Astrocyte (in vitro differentiated cells and primary cell): ENCODE results near the gene PFDN1. TPM values are rescaled to one million over a fixed set of nuclear protein-coding genes. Genes with fewer than 3 reads are reported as not detected.
"Not testable (repeated sequence)": the region's sequence is repeated elsewhere in the genome, so short reads cannot be mapped to it uniquely, and the experiment has no call there.

Experiments
- DNase-seq: peaks from one replicate; pipeline ENCODE4 v3.0.0-alpha.2; 2010; ENCODE audit warnings: low read depth
- FAIRE-seq: peaks from 2 replicates; lab custom pipeline; 2011; peaks lifted over from hg19 to GRCh38; lab: Jason Lieb, UNC
- H2AFZ ChIP-seq: 2 replicates; pipeline ENCODE4 v1.6.0; 2012; ENCODE audit warnings: low read depth, low read length, inconsistent platforms
- H3K27ac ChIP-seq: 2 replicates; pipeline ENCODE4 v1.5.1; 2011; ENCODE audit warnings: low read depth, low read length, inconsistent platforms
- H3K27me3 ChIP-seq: 2 replicates; pipeline ENCODE4 v1.6.0; 2011; ENCODE audit warnings: low read length, inconsistent platforms; ENCODE audit not compliant: insufficient read depth
- H3K36me3 ChIP-seq: 2 replicates; pipeline ENCODE4 v1.5.1; 2011; ENCODE audit warnings: low read length, inconsistent platforms; ENCODE audit not compliant: insufficient read depth
- H3K4me1 ChIP-seq: 2 replicates; pipeline ENCODE4 v1.5.1; 2011; ENCODE audit warnings: low read length, inconsistent platforms; ENCODE audit not compliant: insufficient read depth
- H3K4me2 ChIP-seq: 2 replicates; pipeline ENCODE4 v1.6.0; 2012; ENCODE audit warnings: low read length, inconsistent platforms
- H3K4me3 ChIP-seq: 2 replicates; pipeline ENCODE4 v1.5.1; 2011; ENCODE audit warnings: low read depth, mild to moderate bottlenecking, low read length, inconsistent platforms; ENCODE audit not compliant: insufficient read depth
- H3K79me2 ChIP-seq: 2 replicates; pipeline ENCODE4 v1.6.0; 2012; ENCODE audit warnings: mild to moderate bottlenecking, low read length, inconsistent platforms; ENCODE audit not compliant: insufficient read depth
- H3K9ac ChIP-seq: 2 replicates; pipeline ENCODE4 v1.6.0; 2012; ENCODE audit warnings: mild to moderate bottlenecking, low read length, inconsistent platforms
- H3K9me3 ChIP-seq: 2 replicates; pipeline ENCODE4 v1.5.1; 2012; ENCODE audit warnings: low read depth, mild to moderate bottlenecking, low read length, inconsistent platforms; ENCODE audit not compliant: insufficient read depth
- H4K20me1 ChIP-seq: 2 replicates; pipeline ENCODE4 v1.6.0; 2012; ENCODE audit warnings: low read length, inconsistent platforms; ENCODE audit not compliant: insufficient read depth
- H3K27ac Mint-ChIP-seq: one replicate; pipeline ENCODE4 v1.8.0; 2021; ENCODE audit warnings: mild to moderate bottlenecking, mixed read lengths; ENCODE audit not compliant: unreplicated experiment
- H3K27me3 Mint-ChIP-seq: one replicate; pipeline ENCODE4 v1.8.0; 2021; ENCODE audit warnings: low read depth, mixed read lengths; ENCODE audit not compliant: unreplicated experiment
- H3K36me3 Mint-ChIP-seq: one replicate; pipeline ENCODE4 v1.8.0; 2021; ENCODE audit warnings: low read depth, mixed read lengths; ENCODE audit not compliant: unreplicated experiment
- H3K4me1 Mint-ChIP-seq: one replicate; pipeline ENCODE4 v1.8.0; 2021; ENCODE audit warnings: low read depth, mixed read lengths; ENCODE audit not compliant: unreplicated experiment
- H3K4me3 Mint-ChIP-seq: one replicate; pipeline ENCODE4 v1.8.0; 2021; ENCODE audit warnings: mild to moderate bottlenecking, moderate library complexity, mixed read lengths; ENCODE audit not compliant: unreplicated experiment
- H3K9me3 Mint-ChIP-seq: one replicate; pipeline ENCODE4 v1.8.0; 2021; ENCODE audit warnings: mild to moderate bottlenecking, mixed read lengths; ENCODE audit not compliant: unreplicated experiment
- EZH2 ChIP-seq: IDR thresholded peaks from 2 replicates; pipeline ENCODE4 v1.6.1; 2012; ENCODE audit warnings: mild to moderate bottlenecking, low read length, inconsistent platforms; ENCODE audit not compliant: insufficient read depth
- total RNA-seq: library from RNA; stranded (reverse); gene quantifications from 2 replicates; pipeline ENCODE4 v1.2.1, GENCODE V29; 2021
- TF ChIP-seq, protein P1 (sequence below): IDR thresholded peaks from 2 replicates; pipeline ENCODE4 v1.5.1; 2011; ENCODE audit warnings: low read depth, mild to moderate bottlenecking, inconsistent platforms, low read length, moderate library complexity; ENCODE audit not compliant: insufficient read depth

The PFDN1 gene
- total RNA-seq, 1 donor from 2014 or later = 202 TPM

DNA sequence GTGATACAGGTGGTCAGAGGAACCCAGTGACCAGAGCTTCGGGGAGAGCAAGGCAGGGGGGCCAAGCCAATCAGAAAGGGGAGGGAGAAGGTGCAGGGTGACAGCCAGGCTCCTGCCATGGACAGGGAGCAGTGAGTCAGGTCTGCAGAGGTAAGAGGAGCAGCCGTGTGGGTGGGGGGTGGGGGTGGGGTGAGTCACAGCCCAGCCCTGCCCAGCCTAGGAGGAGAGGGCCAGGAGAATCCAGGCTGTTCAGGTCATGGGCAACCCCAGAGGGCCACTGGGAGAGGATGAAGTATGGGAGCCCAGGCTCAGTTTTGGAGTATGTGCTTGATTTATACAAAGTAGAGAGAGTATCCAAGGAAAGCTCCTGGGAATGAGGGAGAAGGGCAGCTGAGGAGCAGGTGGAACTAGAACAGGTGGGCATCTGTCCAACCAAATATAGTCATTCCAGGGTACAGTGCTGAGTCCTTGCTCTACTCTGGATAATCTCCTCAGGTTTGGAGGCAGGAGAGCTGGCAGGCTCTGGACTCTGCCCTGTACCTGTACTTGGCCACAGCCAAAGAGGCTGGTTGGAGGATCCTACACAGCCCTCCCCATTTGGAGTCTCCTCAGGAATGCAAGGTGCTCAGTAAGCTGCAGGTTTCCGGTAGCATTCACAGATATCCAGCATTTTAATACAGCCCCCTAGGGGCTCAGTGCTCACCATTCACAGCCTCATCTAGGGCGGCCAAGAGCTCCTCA is 42.0 kb upstream of the PFDN1 start:
- Histone ChIP-seq H3K9ac (peak overlapping the region; percentile 96), H3K4me2 (peak overlapping the region; percentile 98), H3K9me3 (no peaks in the 10 kb centered on the region), H3K36me3 (peaks cover 23% of the 10 kb centered on the region), H3K4me3 (peak overlapping the region; percentile 89), H3K4me1 (peaks cover 39% of the 10 kb centered on the region), H3K27ac (peak overlapping the region; percentile 73), H3K79me2 (peaks cover 60% of the 10 kb centered on the region), H4K20me1 (peaks cover 51% of the 10 kb centered on the region), H2AFZ (no peak overlapping the region), H3K27me3 (no peaks in the 10 kb centered on the region)
- peak; percentile 48 for DNase-seq
- Mint-ChIP-seq H3K4me3 (peak overlapping the region; percentile 97), H3K27me3 (no peaks in the 10 kb centered on the region), H3K9me3 (no peaks in the 10 kb centered on the region), H3K36me3 (peaks cover 26% of the 10 kb centered on the region), H3K27ac (peak overlapping the region; percentile 72), H3K4me1 (peaks cover 33% of the 10 kb centered on the region)
- FAIRE-seq = no peak
- TF ChIP-seq, protein P1, sequence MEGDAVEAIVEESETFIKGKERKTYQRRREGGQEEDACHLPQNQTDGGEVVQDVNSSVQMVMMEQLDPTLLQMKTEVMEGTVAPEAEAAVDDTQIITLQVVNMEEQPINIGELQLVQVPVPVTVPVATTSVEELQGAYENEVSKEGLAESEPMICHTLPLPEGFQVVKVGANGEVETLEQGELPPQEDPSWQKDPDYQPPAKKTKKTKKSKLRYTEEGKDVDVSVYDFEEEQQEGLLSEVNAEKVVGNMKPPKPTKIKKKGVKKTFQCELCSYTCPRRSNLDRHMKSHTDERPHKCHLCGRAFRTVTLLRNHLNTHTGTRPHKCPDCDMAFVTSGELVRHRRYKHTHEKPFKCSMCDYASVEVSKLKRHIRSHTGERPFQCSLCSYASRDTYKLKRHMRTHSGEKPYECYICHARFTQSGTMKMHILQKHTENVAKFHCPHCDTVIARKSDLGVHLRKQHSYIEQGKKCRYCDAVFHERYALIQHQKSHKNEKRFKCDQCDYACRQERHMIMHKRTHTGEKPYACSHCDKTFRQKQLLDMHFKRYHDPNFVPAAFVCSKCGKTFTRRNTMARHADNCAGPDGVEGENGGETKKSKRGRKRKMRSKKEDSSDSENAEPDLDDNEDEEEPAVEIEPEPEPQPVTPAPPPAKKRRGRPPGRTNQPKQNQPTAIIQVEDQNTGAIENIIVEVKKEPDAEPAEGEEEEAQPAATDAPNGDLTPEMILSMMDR = no peak
- TF ChIP-seq EZH2 = no peak

DNA sequence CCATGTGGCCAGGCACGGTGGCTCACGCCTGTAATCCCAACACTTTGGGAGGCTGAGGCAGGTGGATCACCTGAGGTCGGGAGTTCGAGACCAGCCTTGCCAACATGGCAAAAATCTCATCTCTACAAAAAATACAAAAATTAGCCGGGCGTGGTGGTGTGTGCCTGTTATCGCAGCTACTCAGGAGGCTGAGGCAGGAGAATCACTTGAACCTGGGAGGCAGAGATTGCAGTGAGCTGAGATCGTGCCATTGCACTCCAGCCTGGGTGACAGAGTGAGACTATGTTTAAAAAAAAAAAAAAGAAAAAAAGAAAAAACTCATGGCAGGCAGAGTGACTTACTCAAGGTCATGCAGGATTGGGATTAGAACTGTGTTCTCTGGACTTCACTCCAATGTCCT is 40.9 kb upstream of the PFDN1 start:
- not testable (repeated sequence) for DNase-seq, H2AFZ ChIP-seq, H3K9me3 Mint-ChIP-seq, H3K27me3 Mint-ChIP-seq, H3K27ac ChIP-seq, H3K9me3 ChIP-seq, FAIRE-seq, H3K27me3 ChIP-seq
- H4K20me1 ChIP-seq = peaks cover 58% of the 10 kb centered on the region
- peaks cover 27% of the 10 kb centered on the region for H3K36me3 Mint-ChIP-seq
- peak overlapping the region; percentile 97 for H3K4me3 Mint-ChIP-seq
- H3K36me3 ChIP-seq = peaks cover 23% of the 10 kb centered on the region
- H3K4me1 Mint-ChIP-seq = peaks cover 39% of the 10 kb centered on the region
- peak overlapping the region; percentile 70 for H3K27ac Mint-ChIP-seq
- H3K4me3 ChIP-seq = peak overlapping the region; percentile 89
- peak overlapping the region; percentile 98 for H3K4me2 ChIP-seq
- H3K9ac ChIP-seq = peak overlapping the region; percentile 96
- H3K79me2 ChIP-seq = peaks cover 68% of the 10 kb centered on the region
- peaks cover 39% of the 10 kb centered on the region for H3K4me1 ChIP-seq

DNA sequence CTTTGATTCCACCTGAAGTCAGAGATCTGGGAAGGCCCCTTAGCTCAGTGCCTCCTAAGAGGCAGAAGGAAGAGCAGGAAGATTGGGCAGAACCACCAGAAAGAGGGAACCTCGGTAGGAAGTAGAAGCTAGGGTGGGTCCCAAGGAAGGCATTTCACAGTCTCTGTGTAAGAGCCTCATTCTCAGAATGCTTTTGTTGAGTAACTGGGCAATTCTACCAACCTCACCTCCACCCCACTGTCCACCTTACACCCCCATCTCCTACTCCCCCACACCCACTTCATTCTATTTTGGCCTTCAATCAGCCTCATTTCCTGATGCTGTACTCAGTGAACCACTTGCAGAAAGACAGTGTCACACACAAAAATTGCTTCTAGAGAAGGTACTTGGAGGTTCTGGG is 40.0 kb upstream of the PFDN1 start:
- Histone ChIP-seq H3K27me3 (no peaks in the 10 kb centered on the region), H3K27ac (no peak overlapping the region), H3K4me2 (peak overlapping the region; percentile 63), H3K4me1 (peaks cover 48% of the 10 kb centered on the region), H3K79me2 (peaks cover 77% of the 10 kb centered on the region), H3K9me3 (no peaks in the 10 kb centered on the region), H3K9ac (peak overlapping the region; percentile 31), H2AFZ (no peak overlapping the region), H4K20me1 (peaks cover 65% of the 10 kb centered on the region), H3K4me3 (peak overlapping the region; percentile 16), H3K36me3 (peaks cover 27% of the 10 kb centered on the region)
- no peak for DNase-seq
- TF ChIP-seq EZH2 = no peak
- TF ChIP-seq, protein P1 = no peak
- Mint-ChIP-seq H3K27me3 (no peaks in the 10 kb centered on the region), H3K4me3 (peak overlapping the region; percentile 97), H3K4me1 (peaks cover 48% of the 10 kb centered on the region), H3K27ac (no peak overlapping the region), H3K36me3 (peaks cover 30% of the 10 kb centered on the region), H3K9me3 (no peaks in the 10 kb centered on the region)
- no peak for FAIRE-seq
